Astrocyte (in vitro differentiated cells and primary cell): ENCODE measurements around the gene FRRS1. TPM values are rescaled to one million over a fixed set of nuclear protein-coding genes. Genes with fewer than 3 reads are reported as not detected.
A peak's percentile ranks its signal among the peaks of the same experiment; 100 is the strongest.

ENCODE experiments used
- DNase-seq: peaks from one replicate; pipeline ENCODE4 v3.0.0-alpha.2; 2010; ENCODE audit warnings: low read depth
- FAIRE-seq: peaks from 2 replicates; lab custom pipeline; 2011; peaks lifted over from hg19 to GRCh38; lab: Jason Lieb, UNC
- H2AFZ ChIP-seq: 2 replicates; pipeline ENCODE4 v1.6.0; 2012; ENCODE audit warnings: low read depth, low read length, inconsistent platforms
- H3K27ac ChIP-seq: 2 replicates; pipeline ENCODE4 v1.5.1; 2011; ENCODE audit warnings: low read depth, low read length, inconsistent platforms
- H3K27me3 ChIP-seq: 2 replicates; pipeline ENCODE4 v1.6.0; 2011; ENCODE audit warnings: low read length, inconsistent platforms; ENCODE audit not compliant: insufficient read depth
- H3K36me3 ChIP-seq: 2 replicates; pipeline ENCODE4 v1.5.1; 2011; ENCODE audit warnings: low read length, inconsistent platforms; ENCODE audit not compliant: insufficient read depth
- H3K4me1 ChIP-seq: 2 replicates; pipeline ENCODE4 v1.5.1; 2011; ENCODE audit warnings: low read length, inconsistent platforms; ENCODE audit not compliant: insufficient read depth
- H3K4me2 ChIP-seq: 2 replicates; pipeline ENCODE4 v1.6.0; 2012; ENCODE audit warnings: low read length, inconsistent platforms
- H3K4me3 ChIP-seq: 2 replicates; pipeline ENCODE4 v1.5.1; 2011; ENCODE audit warnings: low read depth, mild to moderate bottlenecking, low read length, inconsistent platforms; ENCODE audit not compliant: insufficient read depth
- H3K79me2 ChIP-seq: 2 replicates; pipeline ENCODE4 v1.6.0; 2012; ENCODE audit warnings: mild to moderate bottlenecking, low read length, inconsistent platforms; ENCODE audit not compliant: insufficient read depth
- H3K9ac ChIP-seq: 2 replicates; pipeline ENCODE4 v1.6.0; 2012; ENCODE audit warnings: mild to moderate bottlenecking, low read length, inconsistent platforms
- H3K9me3 ChIP-seq: 2 replicates; pipeline ENCODE4 v1.5.1; 2012; ENCODE audit warnings: low read depth, mild to moderate bottlenecking, low read length, inconsistent platforms; ENCODE audit not compliant: insufficient read depth
- H4K20me1 ChIP-seq: 2 replicates; pipeline ENCODE4 v1.6.0; 2012; ENCODE audit warnings: low read length, inconsistent platforms; ENCODE audit not compliant: insufficient read depth
- H3K27ac Mint-ChIP-seq: one replicate; pipeline ENCODE4 v1.8.0; 2021; ENCODE audit warnings: mild to moderate bottlenecking, mixed read lengths; ENCODE audit not compliant: unreplicated experiment
- H3K27me3 Mint-ChIP-seq: one replicate; pipeline ENCODE4 v1.8.0; 2021; ENCODE audit warnings: low read depth, mixed read lengths; ENCODE audit not compliant: unreplicated experiment
- H3K36me3 Mint-ChIP-seq: one replicate; pipeline ENCODE4 v1.8.0; 2021; ENCODE audit warnings: low read depth, mixed read lengths; ENCODE audit not compliant: unreplicated experiment
- H3K4me1 Mint-ChIP-seq: one replicate; pipeline ENCODE4 v1.8.0; 2021; ENCODE audit warnings: low read depth, mixed read lengths; ENCODE audit not compliant: unreplicated experiment
- H3K4me3 Mint-ChIP-seq: one replicate; pipeline ENCODE4 v1.8.0; 2021; ENCODE audit warnings: mild to moderate bottlenecking, moderate library complexity, mixed read lengths; ENCODE audit not compliant: unreplicated experiment
- H3K9me3 Mint-ChIP-seq: one replicate; pipeline ENCODE4 v1.8.0; 2021; ENCODE audit warnings: mild to moderate bottlenecking, mixed read lengths; ENCODE audit not compliant: unreplicated experiment
- EZH2 ChIP-seq: IDR thresholded peaks from 2 replicates; pipeline ENCODE4 v1.6.1; 2012; ENCODE audit warnings: mild to moderate bottlenecking, low read length, inconsistent platforms; ENCODE audit not compliant: insufficient read depth
- total RNA-seq: library from RNA; stranded (reverse); gene quantifications from 2 replicates; pipeline ENCODE4 v1.2.1, GENCODE V29; 2021
- TF ChIP-seq, protein P1 (sequence below): IDR thresholded peaks from 2 replicates; pipeline ENCODE4 v1.5.1; 2011; ENCODE audit warnings: low read depth, mild to moderate bottlenecking, inconsistent platforms, low read length, moderate library complexity; ENCODE audit not compliant: insufficient read depth

FRRS1 gene
- total RNA-seq, 1 donor from 2014 or later = 4.5 TPM

DNA sequence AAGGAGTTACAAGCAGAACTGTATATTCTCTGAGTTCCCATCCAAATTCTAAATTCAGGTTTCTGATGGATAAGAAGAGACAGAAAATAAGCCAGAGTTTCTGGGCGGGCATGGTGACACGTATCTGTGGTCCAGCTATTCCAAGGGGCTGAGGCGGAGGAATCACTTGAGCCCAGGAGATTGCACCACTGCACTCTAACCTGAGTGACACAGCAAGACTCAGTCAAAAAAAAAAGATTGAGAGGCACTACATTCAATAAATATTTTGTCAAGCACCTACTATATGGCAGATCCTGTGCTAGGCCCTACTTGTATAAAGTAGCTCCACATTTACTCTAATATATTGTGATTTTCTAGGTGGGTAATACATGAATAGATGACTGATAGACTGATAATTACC lies 6.4 kb upstream of the FRRS1 start:
- H3K4me2 ChIP-seq = no peak overlapping the region
- no peak overlapping the region for H3K9ac ChIP-seq
- H3K36me3 Mint-ChIP-seq = no peaks in the 10 kb centered on the region
- no peak for TF ChIP-seq EZH2
- TF ChIP-seq, protein P1, sequence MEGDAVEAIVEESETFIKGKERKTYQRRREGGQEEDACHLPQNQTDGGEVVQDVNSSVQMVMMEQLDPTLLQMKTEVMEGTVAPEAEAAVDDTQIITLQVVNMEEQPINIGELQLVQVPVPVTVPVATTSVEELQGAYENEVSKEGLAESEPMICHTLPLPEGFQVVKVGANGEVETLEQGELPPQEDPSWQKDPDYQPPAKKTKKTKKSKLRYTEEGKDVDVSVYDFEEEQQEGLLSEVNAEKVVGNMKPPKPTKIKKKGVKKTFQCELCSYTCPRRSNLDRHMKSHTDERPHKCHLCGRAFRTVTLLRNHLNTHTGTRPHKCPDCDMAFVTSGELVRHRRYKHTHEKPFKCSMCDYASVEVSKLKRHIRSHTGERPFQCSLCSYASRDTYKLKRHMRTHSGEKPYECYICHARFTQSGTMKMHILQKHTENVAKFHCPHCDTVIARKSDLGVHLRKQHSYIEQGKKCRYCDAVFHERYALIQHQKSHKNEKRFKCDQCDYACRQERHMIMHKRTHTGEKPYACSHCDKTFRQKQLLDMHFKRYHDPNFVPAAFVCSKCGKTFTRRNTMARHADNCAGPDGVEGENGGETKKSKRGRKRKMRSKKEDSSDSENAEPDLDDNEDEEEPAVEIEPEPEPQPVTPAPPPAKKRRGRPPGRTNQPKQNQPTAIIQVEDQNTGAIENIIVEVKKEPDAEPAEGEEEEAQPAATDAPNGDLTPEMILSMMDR = no peak
- H3K36me3 ChIP-seq = no peaks in the 10 kb centered on the region
- no peak overlapping the region for H3K4me3 ChIP-seq
- no peak overlapping the region for H3K27ac ChIP-seq
- no peaks in the 10 kb centered on the region for H3K27me3 Mint-ChIP-seq
- H2AFZ ChIP-seq = no peak overlapping the region
- no peak for FAIRE-seq
- no peaks in the 10 kb centered on the region for H3K4me1 Mint-ChIP-seq
- H3K27me3 ChIP-seq = no peaks in the 10 kb centered on the region
- no peak for DNase-seq
- H3K4me3 Mint-ChIP-seq = no peak overlapping the region
- no peaks in the 10 kb centered on the region for H3K9me3 ChIP-seq
- H3K9me3 Mint-ChIP-seq = no peaks in the 10 kb centered on the region
- H3K27ac Mint-ChIP-seq = no peak overlapping the region
- no peaks in the 10 kb centered on the region for H4K20me1 ChIP-seq
- H3K4me1 ChIP-seq = no peaks in the 10 kb centered on the region
- H3K79me2 ChIP-seq = no peaks in the 10 kb centered on the region

DNA sequence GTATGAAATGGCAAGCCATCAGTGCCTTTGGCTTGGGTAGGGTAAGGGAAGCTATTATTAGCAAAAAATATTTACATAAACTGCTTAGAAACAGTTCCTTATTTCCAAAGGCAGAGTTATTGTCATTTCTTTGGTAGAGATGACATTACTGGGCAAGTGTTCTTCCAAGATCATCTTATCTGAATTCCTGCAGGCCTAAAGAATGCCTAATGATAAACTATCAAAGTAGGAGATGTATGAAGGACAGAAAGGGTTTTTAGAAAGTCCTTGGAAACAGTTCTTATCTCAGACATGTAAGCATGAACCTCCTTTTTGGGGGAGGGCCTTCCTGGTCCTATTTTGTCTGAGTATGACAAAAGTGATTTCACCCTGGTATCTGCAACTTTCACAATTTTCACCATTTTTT lies 5.1 kb upstream of the FRRS1 start:
- no peaks in the 10 kb centered on the region for H3K9me3 ChIP-seq
- H3K4me2 ChIP-seq = no peak overlapping the region
- no peak overlapping the region for H3K4me3 Mint-ChIP-seq
- no peaks in the 10 kb centered on the region for H3K36me3 Mint-ChIP-seq
- H3K79me2 ChIP-seq = no peaks in the 10 kb centered on the region
- no peaks in the 10 kb centered on the region for H3K36me3 ChIP-seq
- H2AFZ ChIP-seq = no peak overlapping the region
- H3K27me3 Mint-ChIP-seq = no peaks in the 10 kb centered on the region
- no peaks in the 10 kb centered on the region for H3K4me1 ChIP-seq
- H3K4me1 Mint-ChIP-seq = no peaks in the 10 kb centered on the region
- H3K27ac Mint-ChIP-seq = no peak overlapping the region
- H4K20me1 ChIP-seq = no peaks in the 10 kb centered on the region
- no peak overlapping the region for H3K27ac ChIP-seq
- TF ChIP-seq, protein P1 = no peak
- no peak for TF ChIP-seq EZH2
- no peaks in the 10 kb centered on the region for H3K9me3 Mint-ChIP-seq
- no peak overlapping the region for H3K4me3 ChIP-seq
- no peaks in the 10 kb centered on the region for H3K27me3 ChIP-seq
- no peak for FAIRE-seq
- no peak overlapping the region for H3K9ac ChIP-seq
- no peak for DNase-seq

DNA sequence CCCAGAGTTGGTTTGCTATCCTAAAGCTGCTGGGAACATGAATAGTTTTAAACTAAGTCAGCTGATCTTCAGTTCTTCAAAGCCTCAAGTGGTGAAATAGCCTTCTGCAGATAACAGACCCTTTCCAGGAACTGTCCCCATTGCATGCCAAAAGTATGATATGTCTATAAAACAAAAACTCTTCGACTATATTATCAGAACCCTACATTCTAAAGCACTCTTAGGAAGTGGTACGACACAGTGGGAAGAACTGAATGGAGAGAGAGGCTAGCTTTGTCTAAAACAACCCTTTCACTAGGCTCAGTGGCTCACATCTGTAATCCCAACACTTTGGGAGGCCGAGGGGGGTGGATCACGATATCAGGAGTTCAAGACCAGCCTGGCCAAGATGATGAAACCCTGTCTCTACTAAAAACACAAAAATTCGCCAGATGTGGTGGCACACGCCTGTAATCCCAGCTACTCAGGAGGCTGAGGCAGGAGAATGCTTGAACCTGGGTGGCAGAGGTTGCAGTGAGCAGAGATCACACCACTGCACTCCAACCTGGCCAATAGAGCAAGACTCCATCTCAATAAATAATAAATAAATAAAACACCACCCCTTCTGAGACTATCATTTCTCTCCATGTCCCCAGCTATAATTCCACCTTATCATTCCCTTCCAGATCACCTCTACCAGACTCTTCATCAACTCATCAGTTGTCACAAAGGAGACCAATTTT lies 2.2 kb upstream of the FRRS1 start:
- TF ChIP-seq, protein P1 = no peak
- Histone ChIP-seq H3K4me3 (no peak overlapping the region), H3K4me1 (no peaks in the 10 kb centered on the region), H3K27me3 (no peaks in the 10 kb centered on the region), H4K20me1 (no peaks in the 10 kb centered on the region), H3K36me3 (no peaks in the 10 kb centered on the region), H3K9ac (no peak overlapping the region), H2AFZ (no peak overlapping the region), H3K9me3 (no peaks in the 10 kb centered on the region), H3K79me2 (no peaks in the 10 kb centered on the region), H3K4me2 (no peak overlapping the region), H3K27ac (no peak overlapping the region)
- no peak for FAIRE-seq
- Mint-ChIP-seq H3K9me3 (no peaks in the 10 kb centered on the region), H3K4me1 (no peaks in the 10 kb centered on the region), H3K27me3 (no peaks in the 10 kb centered on the region), H3K4me3 (no peak overlapping the region), H3K27ac (no peak overlapping the region), H3K36me3 (no peaks in the 10 kb centered on the region)
- DNase-seq = peak; percentile 50
